Bronchial epithelial cell (primary cell): Measurements from ENCODE around the gene TRPM3. TPM values are rescaled to one million over a fixed set of nuclear protein-coding genes. Genes with fewer than 3 reads are reported as not detected.
A peak's percentile ranks its signal among the peaks of the same experiment; 100 is the strongest.

Experiments
- DNase-seq: peaks from one replicate; pipeline ENCODE4 v3.0.0-alpha.2; 2010; ENCODE audit warnings: low read depth
- FAIRE-seq: peaks from 2 replicates; lab custom pipeline; 2011; peaks lifted over from hg19 to GRCh38; lab: Jason Lieb, UNC
- H3K27me3 ChIP-seq: 2 replicates; pipeline ENCODE4 v1.5.1; 2011; ENCODE audit warnings: low read length; ENCODE audit not compliant: control insufficient read depth, insufficient read depth
- H3K36me3 ChIP-seq: 2 replicates; pipeline ENCODE4 v1.5.1; 2011; ENCODE audit warnings: low read length; ENCODE audit not compliant: control insufficient read depth, insufficient read depth
- H3K4me3 ChIP-seq: 2 replicates; pipeline ENCODE4 v1.5.1; 2011; ENCODE audit warnings: mild to moderate bottlenecking, low read depth, low read length, control low read depth
- total RNA-seq: library from RNA; depleted of rRNA; stranded (reverse); fragments of >200 nt; gene quantifications from 2 replicates; pipeline ENCODE4 v1.2.1, GENCODE V29; 2014
- TF ChIP-seq, protein P1 (sequence below): IDR thresholded peaks from 2 replicates; pipeline ENCODE4 v1.5.1; 2011; ENCODE audit warnings: mild to moderate bottlenecking, moderate library complexity, low read length, control low read depth, inconsistent platforms; ENCODE audit not compliant: insufficient read depth, severe bottlenecking

TRPM3 gene
- total RNA-seq, 1 donor from 2014 or later: not detected

DNA sequence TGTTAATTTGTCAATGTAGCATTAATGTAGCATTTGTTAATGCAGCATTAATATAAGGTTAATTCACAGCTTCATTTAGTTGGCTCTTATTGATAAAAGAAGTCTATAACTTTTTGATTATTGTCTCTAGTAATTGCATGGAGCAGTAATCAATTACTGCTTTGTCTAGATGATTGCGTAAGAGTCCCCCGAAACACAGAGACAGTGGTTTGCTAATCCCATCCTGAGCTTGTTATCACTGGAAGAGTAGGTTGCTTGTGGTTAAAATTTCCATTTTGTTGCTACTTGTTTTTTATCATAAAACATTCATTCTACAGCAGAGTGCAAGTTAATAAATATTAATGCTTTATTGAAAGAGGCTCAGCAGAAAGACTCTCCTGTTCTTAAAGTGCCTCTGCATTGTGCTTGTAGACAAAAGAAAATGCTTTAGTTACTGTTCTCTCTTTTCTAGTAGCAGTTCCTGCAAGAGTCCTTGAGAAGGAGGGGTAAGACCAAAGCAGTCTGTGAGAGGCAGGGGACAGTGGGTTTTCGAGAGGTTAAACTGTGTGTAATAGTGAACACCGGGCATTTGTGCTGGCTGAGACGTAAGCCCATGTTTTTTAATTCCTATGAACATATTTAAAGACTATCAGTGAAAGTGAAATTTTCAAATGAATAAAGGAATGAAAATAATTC, 291.7 kb downstream of the TRPM3 start:
- TF ChIP-seq, protein P1, sequence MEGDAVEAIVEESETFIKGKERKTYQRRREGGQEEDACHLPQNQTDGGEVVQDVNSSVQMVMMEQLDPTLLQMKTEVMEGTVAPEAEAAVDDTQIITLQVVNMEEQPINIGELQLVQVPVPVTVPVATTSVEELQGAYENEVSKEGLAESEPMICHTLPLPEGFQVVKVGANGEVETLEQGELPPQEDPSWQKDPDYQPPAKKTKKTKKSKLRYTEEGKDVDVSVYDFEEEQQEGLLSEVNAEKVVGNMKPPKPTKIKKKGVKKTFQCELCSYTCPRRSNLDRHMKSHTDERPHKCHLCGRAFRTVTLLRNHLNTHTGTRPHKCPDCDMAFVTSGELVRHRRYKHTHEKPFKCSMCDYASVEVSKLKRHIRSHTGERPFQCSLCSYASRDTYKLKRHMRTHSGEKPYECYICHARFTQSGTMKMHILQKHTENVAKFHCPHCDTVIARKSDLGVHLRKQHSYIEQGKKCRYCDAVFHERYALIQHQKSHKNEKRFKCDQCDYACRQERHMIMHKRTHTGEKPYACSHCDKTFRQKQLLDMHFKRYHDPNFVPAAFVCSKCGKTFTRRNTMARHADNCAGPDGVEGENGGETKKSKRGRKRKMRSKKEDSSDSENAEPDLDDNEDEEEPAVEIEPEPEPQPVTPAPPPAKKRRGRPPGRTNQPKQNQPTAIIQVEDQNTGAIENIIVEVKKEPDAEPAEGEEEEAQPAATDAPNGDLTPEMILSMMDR: no peak

DNA sequence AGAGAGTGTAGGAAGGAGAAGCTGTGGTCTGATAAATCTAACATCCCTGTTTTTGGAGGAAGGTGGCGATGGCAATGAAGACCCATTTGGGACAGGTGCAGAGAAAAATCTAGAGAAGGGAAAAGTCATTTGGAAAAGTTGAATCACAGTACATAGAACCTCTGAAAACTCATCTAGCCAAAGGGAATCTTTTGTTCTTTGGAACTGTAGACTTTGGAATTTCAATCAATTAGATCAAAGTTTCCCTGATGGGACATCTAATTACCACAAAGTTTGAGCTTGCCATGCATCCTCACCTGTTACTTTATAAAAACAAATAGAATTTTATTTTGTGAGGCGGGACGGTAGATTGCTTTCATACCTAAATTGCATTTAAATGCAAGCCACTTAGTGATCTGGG, 294.9 kb downstream of the TRPM3 start:
- no peaks in the 10 kb centered on the region for H3K27me3 ChIP-seq
- TF ChIP-seq, protein P1: no peak
- no peaks in the 10 kb centered on the region for H3K36me3 ChIP-seq
- FAIRE-seq: no peak
- no peak overlapping the region for H3K4me3 ChIP-seq
- no peak for DNase-seq

More for the DNA sequence above, 291.7 kb downstream of the TRPM3 start:
- H3K4me3 ChIP-seq: no peak overlapping the region
- no peak for FAIRE-seq
- H3K27me3 ChIP-seq: no peaks in the 10 kb centered on the region
- DNase-seq: no peak
- no peaks in the 10 kb centered on the region for H3K36me3 ChIP-seq

DNA sequence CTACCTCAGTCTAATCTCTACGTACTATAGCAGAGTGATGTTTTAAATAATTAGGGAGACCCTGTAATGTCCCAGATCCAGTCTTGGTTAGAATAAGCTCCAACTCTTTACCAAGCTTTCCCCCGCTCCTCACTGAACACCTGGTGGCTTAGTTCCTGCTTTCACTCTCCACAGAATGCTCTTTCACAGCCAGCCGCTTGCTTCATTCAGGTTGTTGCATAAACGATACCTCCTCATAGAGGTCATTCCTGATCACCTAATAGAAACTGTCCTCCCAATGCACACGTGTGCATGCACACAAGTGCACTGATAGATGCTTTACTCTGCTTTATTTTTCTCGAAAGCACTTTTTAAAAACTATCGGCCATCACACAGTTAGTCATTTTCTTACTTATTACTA, 298.1 kb downstream of the TRPM3 start:
- DNase-seq (no peak), FAIRE-seq (no peak)
- Histone ChIP-seq H3K36me3 (no peaks in the 10 kb centered on the region), H3K4me3 (no peak overlapping the region), H3K27me3 (no peaks in the 10 kb centered on the region)
- TF ChIP-seq, protein P1: no peak

DNA sequence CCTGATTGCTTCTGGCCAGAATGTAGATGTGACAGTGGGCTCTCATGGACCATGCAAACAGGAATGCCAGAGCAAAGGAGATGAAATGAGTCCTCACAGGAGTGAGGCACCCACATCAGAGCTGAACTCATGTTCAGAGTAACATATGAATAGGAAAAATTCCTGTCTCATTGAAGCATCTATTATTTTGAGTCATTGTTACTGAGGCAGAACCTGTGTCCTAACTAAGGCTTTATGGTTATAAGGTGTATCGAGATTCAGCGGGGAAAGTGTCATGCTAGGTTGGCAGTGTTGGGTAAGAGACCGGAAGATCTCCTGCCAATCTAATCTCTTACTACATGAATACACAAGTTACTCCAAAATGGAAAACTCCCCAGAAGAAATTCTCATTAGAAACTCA, 304.1 kb downstream of the TRPM3 start:
- no peak for FAIRE-seq
- H3K4me3 ChIP-seq: no peak overlapping the region
- TF ChIP-seq, protein P1: no peak
- no peak for DNase-seq
- H3K27me3 ChIP-seq: no peaks in the 10 kb centered on the region
- no peaks in the 10 kb centered on the region for H3K36me3 ChIP-seq

DNA sequence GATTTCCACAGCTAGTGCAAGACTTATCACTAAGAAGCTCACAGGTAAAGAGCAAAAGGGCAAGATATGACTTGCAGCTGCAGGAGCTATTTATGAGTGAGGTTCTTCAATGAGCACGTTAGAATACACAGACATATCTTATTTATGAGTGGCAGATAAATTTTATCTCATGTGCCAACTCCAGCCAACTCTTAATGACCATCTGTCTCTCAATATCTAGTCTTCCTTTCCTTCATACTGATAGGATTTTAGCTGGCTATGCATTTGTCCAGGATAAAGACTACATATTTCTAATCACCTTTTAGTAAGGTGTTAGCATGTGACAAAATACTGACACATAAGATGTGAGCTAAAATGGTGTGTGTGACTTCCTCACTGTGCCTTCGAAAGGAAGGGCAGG, 304.5 kb downstream of the TRPM3 start:
- TF ChIP-seq, protein P1: no peak
- FAIRE-seq: no peak

DNA sequence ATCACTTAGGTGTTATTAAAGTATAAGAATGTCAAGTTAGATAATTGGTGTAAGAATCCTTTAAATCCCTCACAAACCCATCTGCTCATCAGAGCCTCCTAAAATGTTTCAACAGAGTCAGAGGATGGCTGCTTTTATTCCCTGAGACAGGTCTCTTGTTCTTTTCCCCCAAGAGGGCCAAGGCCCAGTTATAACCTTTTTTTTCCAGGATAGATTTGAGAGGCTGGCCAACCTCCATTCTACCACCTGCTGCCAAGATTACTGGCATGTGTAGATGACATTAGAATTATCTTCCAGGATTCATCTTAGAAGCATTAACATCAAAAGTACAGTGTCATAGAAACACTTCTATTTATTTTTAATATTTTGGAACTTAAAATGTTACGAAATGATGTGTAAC, 305.1 kb downstream of the TRPM3 start:
- Histone ChIP-seq H3K4me3 (no peak overlapping the region), H3K27me3 (no peaks in the 10 kb centered on the region), H3K36me3 (no peaks in the 10 kb centered on the region)
- FAIRE-seq (no peak), DNase-seq (no peak)
- TF ChIP-seq, protein P1: no peak

More for the DNA sequence above, 304.5 kb downstream of the TRPM3 start:
- peak; percentile 22 for DNase-seq
- Histone ChIP-seq H3K4me3 (no peak overlapping the region), H3K27me3 (no peaks in the 10 kb centered on the region), H3K36me3 (no peaks in the 10 kb centered on the region)
